COR-L47 (cell line): ENCODE measurements around the gene VEGFA.

ENCODE experiments used
- DNase-seq: peaks from one replicate; lab custom pipeline; 2025; lab: John Stamatoyannopoulos, UW

The VEGFA gene

GRCh38 chr6:43759136-43759906 lies 10.7 kb upstream of the VEGFA start:
- no peak for DNase-seq

GRCh38 chr6:43759907-43760206 lies 10.2 kb upstream of the VEGFA start:
- DNase-seq: no peak

GRCh38 chr6:43760210-43761168 lies 9.5 kb upstream of the VEGFA start:
- DNase-seq: no peak

- DNase-seq: peak; percentile 78
Measured at GRCh38 chr6:43761666-43762409, 8.2 kb upstream of the VEGFA start.

- no peak for DNase-seq
Measured at GRCh38 chr6:43762410-43762768, 7.6 kb upstream of the VEGFA start.

GRCh38 chr6:43762966-43763695 lies 6.9 kb upstream of the VEGFA start:
- no peak for DNase-seq

GRCh38 chr6:43763812-43764522 lies 6.0 kb upstream of the VEGFA start:
- DNase-seq: no peak

- DNase-seq: no peak
Measured at GRCh38 chr6:43764772-43765171, 5.2 kb upstream of the VEGFA start.

- DNase-seq: no peak
Measured at GRCh38 chr6:43765776-43766499, 4.1 kb upstream of the VEGFA start.

GRCh38 chr6:43766500-43766853 lies 3.5 kb upstream of the VEGFA start:
- DNase-seq: no peak

GRCh38 chr6:43766964-43767461 lies 3.0 kb upstream of the VEGFA start:
- DNase-seq: no peak

- no peak for DNase-seq
Measured at GRCh38 chr6:43767553-43768505, 2.2 kb upstream of the VEGFA start.

- DNase-seq: no peak
Measured at GRCh38 chr6:43768506-43768860, 1.5 kb upstream of the VEGFA start.

GRCh38 chr6:43768983-43769525 lies 957 bp upstream of the VEGFA start:
- DNase-seq: no peak

- no peak for DNase-seq
Measured at GRCh38 chr6:43770372-43771209, 580 bp downstream of the VEGFA start.

- DNase-seq: peak; percentile 19
Measured at GRCh38 chr6:43771210-43771857, 1.3 kb downstream of the VEGFA start.

- DNase-seq: no peak
Measured at GRCh38 chr6:43771858-43772680, 2.1 kb downstream of the VEGFA start.
